GM12891 (cell line): ENCODE results near the gene DBX1.

Experiments
- POLR2A ChIP-seq: IDR thresholded peaks from 2 replicates; pipeline ENCODE4 v1.6.1; 2011; ENCODE audit warnings: low read depth, low read length, control low read depth
- POLR2AphosphoS5 ChIP-seq: IDR thresholded peaks from 2 replicates; pipeline ENCODE4 v1.6.1; 2011; ENCODE audit warnings: low read depth, low read length, control low read depth

- TF ChIP-seq POLR2A = no peak
- no peak for TF ChIP-seq POLR2AphosphoS5
Observed at GRCh38 chr11:20112291-20113148, 47.8 kb downstream of the DBX1 start.
